ENCODE data around the gene PRRG1. TPM values are rescaled to one million over a fixed set of nuclear protein-coding genes. Genes with fewer than 3 reads are reported as not detected.
"Not testable (repeated sequence)": the region's sequence is repeated elsewhere in the genome, so short reads cannot be mapped to it uniquely, and the experiment has no call there.

Gene PRRG1
- total RNA-seq, 1 donor from 2014 or later, result not detected

DNA sequence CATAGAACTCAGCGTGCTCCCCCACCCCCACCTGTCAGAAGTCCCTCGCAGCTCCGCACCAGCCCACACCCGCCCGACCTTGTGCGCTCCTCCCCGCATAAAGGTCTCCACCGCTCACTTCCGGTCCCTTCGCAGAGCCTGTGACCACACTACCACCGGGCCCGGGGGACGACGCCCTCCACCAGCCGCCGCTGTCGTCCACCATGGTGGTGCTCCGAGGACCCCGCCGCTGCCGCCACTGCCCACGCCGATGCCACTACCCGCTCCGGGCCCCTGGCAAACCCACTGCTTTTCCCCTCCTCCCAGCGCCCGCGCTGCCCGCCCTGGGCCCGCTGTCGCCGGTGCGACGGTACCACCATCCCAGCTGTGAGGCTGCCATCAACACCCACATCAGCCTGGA lies 142.5 kb downstream of the PRRG1 start:
- DNase-seq (ENCODE audit: low spot score), result no peak
- H3K36me3 Mint-ChIP-seq (ENCODE audit: low read depth), result no peaks in the 10 kb centered on the region
- no peak overlapping the region for H3K4me3 Mint-ChIP-seq (ENCODE audit: low read depth)
- no peaks in the 10 kb centered on the region for H3K27me3 Mint-ChIP-seq (ENCODE audit: low read depth)
- H3K4me1 Mint-ChIP-seq (ENCODE audit: low read depth), result no peaks in the 10 kb centered on the region
- intact Hi-C loops (cut with micrococcal nuclease), result no loop called here
- H3K9me3 Mint-ChIP-seq, result no peaks in the 10 kb centered on the region
- no peak overlapping the region for H3K27ac Mint-ChIP-seq

DNA sequence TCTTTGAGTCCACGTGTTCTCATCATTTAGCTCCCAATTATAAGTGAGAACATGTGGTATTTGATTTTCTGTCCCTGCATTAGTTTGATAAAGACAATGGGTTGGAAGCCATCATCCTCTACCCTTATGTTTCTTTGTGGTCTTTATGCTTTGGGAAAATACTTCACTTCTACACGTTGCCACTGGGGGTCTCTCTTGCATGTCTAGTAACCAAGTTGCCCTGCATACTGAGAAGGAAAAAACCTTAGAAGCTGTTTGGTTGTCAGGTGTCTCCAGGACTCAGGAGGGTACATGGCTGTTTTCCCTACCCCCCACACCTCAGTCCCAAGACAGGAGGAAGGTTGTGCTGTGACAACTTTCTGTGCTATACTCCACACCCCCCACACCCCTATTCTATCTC lies 146.6 kb downstream of the PRRG1 start:
- H3K4me1 Mint-ChIP-seq (ENCODE audit: low read depth); H3K36me3 Mint-ChIP-seq (ENCODE audit: low read depth); intact Hi-C loops (cut with micrococcal nuclease); H3K27me3 Mint-ChIP-seq (ENCODE audit: low read depth); H3K27ac Mint-ChIP-seq; H3K4me3 Mint-ChIP-seq (ENCODE audit: low read depth); H3K9me3 Mint-ChIP-seq; DNase-seq (ENCODE audit: low spot score): not testable (repeated sequence)

DNA sequence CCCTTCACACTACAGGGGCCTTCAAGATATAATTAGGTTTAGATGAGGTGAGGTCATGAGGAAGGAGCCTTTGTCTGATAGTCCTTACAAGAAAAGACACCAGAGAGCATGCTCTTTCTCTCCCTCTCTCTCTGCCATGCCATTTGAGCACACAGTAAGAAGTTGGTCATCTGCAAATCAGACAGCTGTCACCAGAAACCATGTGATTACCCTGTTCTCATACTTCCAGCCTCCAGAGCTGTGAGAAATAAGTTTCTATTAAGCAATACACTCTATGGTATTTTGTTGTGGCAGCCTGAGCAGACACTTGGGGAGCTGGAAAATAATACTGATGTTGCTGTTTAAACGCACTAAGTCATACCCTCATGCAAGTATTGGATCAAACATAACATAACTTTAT lies 148.0 kb downstream of the PRRG1 start:
- H3K27me3 Mint-ChIP-seq (ENCODE audit: low read depth); DNase-seq (ENCODE audit: low spot score); H3K9me3 Mint-ChIP-seq; intact Hi-C loops (cut with micrococcal nuclease); H3K4me1 Mint-ChIP-seq (ENCODE audit: low read depth); H3K36me3 Mint-ChIP-seq (ENCODE audit: low read depth); H3K4me3 Mint-ChIP-seq (ENCODE audit: low read depth); H3K27ac Mint-ChIP-seq: not testable (repeated sequence)

DNA sequence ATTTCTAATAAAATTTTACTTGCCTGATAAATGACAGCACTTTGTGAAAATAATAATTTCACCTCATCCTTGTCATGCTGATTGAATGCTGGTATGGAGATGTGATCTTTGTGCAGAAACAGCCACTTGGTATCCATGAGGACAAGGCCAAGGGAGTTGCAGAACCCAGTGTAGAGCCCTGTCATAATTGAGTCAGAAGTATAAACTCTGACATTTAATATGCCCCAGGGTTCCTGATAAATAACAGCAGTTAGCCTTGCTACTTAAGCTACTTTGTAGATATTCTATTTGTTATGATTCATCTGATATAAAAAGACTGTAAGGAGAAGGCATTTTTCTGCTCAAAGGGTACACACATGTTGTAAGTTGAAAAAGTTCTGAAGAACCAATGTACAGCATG lies 149.2 kb downstream of the PRRG1 start:
- intact Hi-C loops (cut with micrococcal nuclease); H3K4me3 Mint-ChIP-seq (ENCODE audit: low read depth); H3K4me1 Mint-ChIP-seq (ENCODE audit: low read depth); DNase-seq (ENCODE audit: low spot score); H3K27ac Mint-ChIP-seq; H3K9me3 Mint-ChIP-seq; H3K27me3 Mint-ChIP-seq (ENCODE audit: low read depth); H3K36me3 Mint-ChIP-seq (ENCODE audit: low read depth): not testable (repeated sequence)

DNA sequence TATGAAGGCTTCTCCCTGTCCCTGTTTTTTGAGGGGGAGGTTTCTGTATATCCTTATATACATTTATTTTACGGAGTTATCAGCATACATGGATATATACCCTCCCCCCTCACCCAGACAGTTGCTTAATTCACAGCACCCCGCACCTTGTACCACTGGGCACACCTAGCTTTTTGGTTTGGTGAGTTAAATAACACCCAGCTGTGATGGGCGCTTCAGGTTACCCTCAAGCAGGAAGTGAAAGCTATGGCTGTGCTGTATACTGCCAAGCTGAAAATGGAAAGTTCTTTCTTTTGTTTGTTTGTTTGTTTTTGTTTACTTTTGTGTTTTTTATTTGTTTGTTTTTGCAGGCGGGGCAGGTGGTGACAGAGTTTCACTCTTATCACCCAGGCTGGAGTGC lies 150.5 kb downstream of the PRRG1 start:
- intact Hi-C loops (cut with micrococcal nuclease); H3K36me3 Mint-ChIP-seq (ENCODE audit: low read depth); DNase-seq (ENCODE audit: low spot score); H3K4me1 Mint-ChIP-seq (ENCODE audit: low read depth); H3K4me3 Mint-ChIP-seq (ENCODE audit: low read depth); H3K27ac Mint-ChIP-seq; H3K9me3 Mint-ChIP-seq; H3K27me3 Mint-ChIP-seq (ENCODE audit: low read depth): not testable (repeated sequence)

DNA sequence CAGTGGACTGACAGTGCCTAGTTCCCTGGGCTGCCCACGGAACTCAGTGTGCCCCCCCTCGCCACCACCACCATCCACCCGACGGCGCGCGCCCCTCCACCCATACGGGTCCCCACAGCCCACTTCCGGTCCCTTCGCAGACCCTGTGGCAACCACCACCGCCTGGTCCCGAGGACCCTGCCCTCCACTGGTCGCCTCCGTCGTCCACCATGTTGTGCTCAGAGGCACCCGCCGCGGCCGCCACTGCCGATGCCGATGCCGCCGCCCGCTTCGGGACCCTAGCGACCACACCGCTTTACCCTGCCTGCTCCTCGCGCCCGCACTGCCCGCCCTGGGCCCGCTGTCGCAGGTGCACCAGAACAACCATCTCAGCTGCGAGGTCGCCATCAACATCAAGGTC lies 155.8 kb downstream of the PRRG1 start:
- Mint-ChIP-seq H3K4me3 (ENCODE audit: low read depth) (no peak overlapping the region), H3K27ac (no peak overlapping the region), H3K4me1 (ENCODE audit: low read depth) (no peaks in the 10 kb centered on the region), H3K36me3 (ENCODE audit: low read depth) (no peaks in the 10 kb centered on the region), H3K9me3 (no peaks in the 10 kb centered on the region), H3K27me3 (ENCODE audit: low read depth) (no peaks in the 10 kb centered on the region)
- DNase-seq (ENCODE audit: low spot score), result no peak
- intact Hi-C loops (cut with micrococcal nuclease), result no loop called here

Other genes starting within 250 kb of the PRRG1 start
- 0.11 and 0.16 TPM in 2 replicates for gene LANCL3, start 222.3 kb downstream of the PRRG1 start, total RNA-seq

All from activated T-helper 2 cell treated with anti-CD3 and anti-CD28 coated beads, Interferon-gamma antibody, Interleukin-2, Interleukin-4, amounts not matched to agents 10 μg/mL and 5 μg/mL and 100 μg/mL, durations not matched to agents 14 hours and 24 hours and 36 hours (primary cell).